Upper lobe of left lung (tissue), 6 donors: Measurements from ENCODE around the gene ABCC2. TPM values are rescaled to one million over a fixed set of nuclear protein-coding genes. Genes with fewer than 3 reads are reported as not detected.

Experiments used
- ATAC-seq, 2 donors: fragments of 200-7000 bp; cut with Tn5 transposase; one replicate each; pipeline ENCODE4 v1.9.1; 2022; ENCODE audit warnings: mild to moderate bottlenecking in 2 of 2, moderate library complexity in 2 of 2; ENCODE audit not compliant: low FRiP score in 2 of 2
- DNase-seq, 2 donors: peaks; one replicate each; pipeline ENCODE4 v3.0.0-alpha.2; 2019 to 2020
- H3K27ac ChIP-seq, 4 donors: fragments of 200-600 bp; sonication (generic); one replicate each; pipeline ENCODE4 v1.5.1; 2016 to 2019
- H3K27me3 ChIP-seq, 4 donors: fragments of 200-600 bp; sonication (generic); one replicate each; pipeline ENCODE4 v1.5.1; 2017 to 2019
- H3K36me3 ChIP-seq, 4 donors: fragments of 200-600 bp; sonication (generic); one replicate each; pipeline ENCODE4 v1.5.1; 2016 to 2019
- H3K4me1 ChIP-seq, 4 donors: fragments of 200-600 bp; sonication (generic); one replicate each; pipeline ENCODE4 v1.5.1; 2018 to 2019
- H3K4me3 ChIP-seq, 4 donors: fragments of 200-600 bp; sonication (generic); one replicate each; pipeline ENCODE4 v1.5.1; 2017 to 2019; ENCODE audit warnings: mild to moderate bottlenecking in 2 of 4, moderate library complexity in 1 of 4
- H3K9me3 ChIP-seq, 4 donors: fragments of 200-600 bp; sonication (generic); one replicate each; pipeline ENCODE4 v1.5.1; 2018 to 2019
- EP300 ChIP-seq, 4 donors: sonication (generic); formaldehyde crosslinking; IDR thresholded peaks; one replicate each; pipeline ENCODE4 v1.5.1; 2017; ENCODE audit warnings: antibody characterized with exemption in 4 of 4, control low read depth in 2 of 4
- POLR2A ChIP-seq, 4 donors: fragments of 450-650 bp; IDR thresholded peaks; one replicate each; pipeline ENCODE4 v1.5.1; 2016 to 2017; ENCODE audit warnings: antibody characterized with exemption in 4 of 4, mild to moderate bottlenecking in 2 of 4
- POLR2AphosphoS5 ChIP-seq, 2 donors: sonication (generic); formaldehyde crosslinking; IDR thresholded peaks; one replicate each; pipeline ENCODE4 v1.5.1; 2017; ENCODE audit warnings: antibody characterized with exemption in 2 of 2
- WGBS, 2 donors: methylation state at CpG; one replicate each; pipeline ENCODE4 v1.1.5; 2017 to 2018; 5-methylcytosine and 5-hydroxymethylcytosine counted together
- total RNA-seq, 6 donors: library from RNA; depleted of rRNA in 4 of 6; stranded (reverse); fragments of >200 nt in 4 of 6; gene quantifications; one replicate each; pipeline versions ENCODE4 v1.1.0 to v1.2.1, GENCODE V29; 2016 to 2021
- TF ChIP-seq, protein P1 (sequence below), 6 experiments: fragments of 450-650 bp in 4 of 6; fragments of 200-600 bp in 2 of 6; sonication (generic) in 2 of 6; IDR thresholded peaks; one replicate each; pipeline ENCODE4 v1.5.1; 2016 to 2019; ENCODE audit warnings: antibody characterized with exemption in 6 of 6
- donor health status: DM: no; HTN: no; CAD: no; lungs with moderate emphysema.
- donor health status: DM: no; HTN: yes; CAD: no; lungs with severe emphysema.

The ABCC2 gene
- total RNA-seq, 6 donors from 2014 or later: 0.46 to 5.2 (median 1.7) TPM

DNA sequence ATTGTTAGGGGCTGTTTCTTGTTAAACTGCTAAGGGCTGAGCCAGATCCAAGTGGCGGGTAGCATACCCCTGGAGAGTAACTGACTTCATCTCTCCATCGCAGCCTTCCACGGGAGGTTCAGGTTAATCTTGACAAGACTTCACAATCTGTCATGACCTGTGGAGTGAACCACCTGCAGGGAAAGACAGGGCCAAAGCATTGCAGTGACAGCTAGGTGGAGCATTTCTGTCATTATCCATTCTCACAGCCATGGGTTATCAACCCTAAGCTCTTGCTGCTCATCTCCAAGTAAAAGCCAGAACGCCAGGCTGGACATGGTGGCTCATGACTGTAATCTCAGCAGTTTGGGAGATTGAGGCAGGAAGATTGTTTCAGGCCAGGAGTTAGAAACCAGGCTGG lies 17.2 kb downstream of the ABCC2 start:
- H3K27ac ChIP-seq: no peak overlapping the region
- no peaks in the 10 kb centered on the region for H3K27me3 ChIP-seq
- no peaks in the 10 kb centered on the region for H3K9me3 ChIP-seq
- no peaks in the 10 kb centered on the region for H3K4me1 ChIP-seq
- WGBS, 2 donors: 92 to 94% methylated on average over 4 of the region's 4 CpGs
- ATAC-seq (no peak), DNase-seq (no peak)
- H3K36me3 ChIP-seq: no peaks in the 10 kb centered on the region
- H3K4me3 ChIP-seq: no peak overlapping the region
- no peak for TF ChIP-seq POLR2AphosphoS5 (IDR thresholded peaks at IDR 0.05)
- TF ChIP-seq EP300 (IDR thresholded peaks at IDR 0.05): no peak
- no peak for TF ChIP-seq POLR2A (IDR thresholded peaks at IDR 0.05)
- TF ChIP-seq, protein P1, sequence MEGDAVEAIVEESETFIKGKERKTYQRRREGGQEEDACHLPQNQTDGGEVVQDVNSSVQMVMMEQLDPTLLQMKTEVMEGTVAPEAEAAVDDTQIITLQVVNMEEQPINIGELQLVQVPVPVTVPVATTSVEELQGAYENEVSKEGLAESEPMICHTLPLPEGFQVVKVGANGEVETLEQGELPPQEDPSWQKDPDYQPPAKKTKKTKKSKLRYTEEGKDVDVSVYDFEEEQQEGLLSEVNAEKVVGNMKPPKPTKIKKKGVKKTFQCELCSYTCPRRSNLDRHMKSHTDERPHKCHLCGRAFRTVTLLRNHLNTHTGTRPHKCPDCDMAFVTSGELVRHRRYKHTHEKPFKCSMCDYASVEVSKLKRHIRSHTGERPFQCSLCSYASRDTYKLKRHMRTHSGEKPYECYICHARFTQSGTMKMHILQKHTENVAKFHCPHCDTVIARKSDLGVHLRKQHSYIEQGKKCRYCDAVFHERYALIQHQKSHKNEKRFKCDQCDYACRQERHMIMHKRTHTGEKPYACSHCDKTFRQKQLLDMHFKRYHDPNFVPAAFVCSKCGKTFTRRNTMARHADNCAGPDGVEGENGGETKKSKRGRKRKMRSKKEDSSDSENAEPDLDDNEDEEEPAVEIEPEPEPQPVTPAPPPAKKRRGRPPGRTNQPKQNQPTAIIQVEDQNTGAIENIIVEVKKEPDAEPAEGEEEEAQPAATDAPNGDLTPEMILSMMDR (IDR thresholded peaks at IDR 0.05): no peak

DNA sequence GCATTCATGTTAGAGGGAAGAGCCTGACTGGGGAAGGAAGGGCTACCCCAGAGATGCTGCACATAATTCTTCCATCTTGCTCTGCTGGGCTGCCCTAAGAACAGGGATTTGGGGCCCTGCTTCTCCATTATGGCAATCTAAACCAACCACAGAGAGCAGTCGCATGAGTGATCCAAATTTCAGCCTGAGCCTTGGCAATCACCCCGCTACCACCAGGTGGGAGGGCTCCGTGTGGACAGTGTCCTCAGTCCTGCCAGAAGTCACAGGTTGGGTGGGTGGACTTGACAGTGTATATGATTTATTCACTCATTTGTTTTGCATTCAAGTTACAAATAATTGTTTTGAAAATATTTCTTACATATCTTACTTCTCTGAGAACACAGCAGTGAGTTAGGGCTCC lies 22.0 kb downstream of the ABCC2 start:
- TF ChIP-seq POLR2AphosphoS5 (IDR thresholded peaks at IDR 0.05): no peak
- TF ChIP-seq POLR2A (IDR thresholded peaks at IDR 0.05): no peak
- TF ChIP-seq EP300 (IDR thresholded peaks at IDR 0.05): no peak
- no peak for DNase-seq

DNA sequence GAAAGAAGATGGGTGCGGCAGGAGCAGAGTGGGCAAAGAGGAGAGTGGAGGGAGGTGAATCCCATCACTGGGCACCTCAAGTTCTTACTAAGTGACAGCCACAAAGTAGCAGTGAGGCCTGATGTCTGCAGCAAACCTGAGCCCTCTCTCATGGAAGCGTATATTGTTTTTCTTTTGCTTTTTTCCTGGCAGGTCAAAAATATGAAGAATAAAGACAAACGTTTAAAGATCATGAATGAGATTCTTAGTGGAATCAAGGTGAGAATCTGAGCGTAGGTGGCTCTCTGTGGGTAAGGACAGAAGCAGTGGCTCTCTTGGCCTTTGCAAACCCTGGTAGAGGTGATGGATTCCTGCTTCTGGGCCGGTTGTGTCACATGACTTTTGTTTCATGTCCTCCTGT lies 22.8 kb downstream of the ABCC2 start:
- H3K27ac ChIP-seq: no peak overlapping the region
- TF ChIP-seq POLR2AphosphoS5 (IDR thresholded peaks at IDR 0.05) (no peak), EP300 (IDR thresholded peaks at IDR 0.05) (no peak), POLR2A (IDR thresholded peaks at IDR 0.05) (no peak)
- TF ChIP-seq, protein P1 (IDR thresholded peaks at IDR 0.05): no peak
- no peaks in the 10 kb centered on the region for H3K27me3 ChIP-seq
- H3K36me3 ChIP-seq: no peaks in the 10 kb centered on the region
- DNase-seq (no peak), ATAC-seq (no peak)
- H3K4me3 ChIP-seq: no peak overlapping the region
- WGBS, 2 donors: 92 to 93% methylated on average over 5 of the region's 5 CpGs
- peaks cover 0 to 6% (median 1%) of the 10 kb centered on the region in 4 donors for H3K4me1 ChIP-seq
- no peaks in the 10 kb centered on the region for H3K9me3 ChIP-seq

More for the DNA sequence above, 22.0 kb downstream of the ABCC2 start:
- no peaks in the 10 kb centered on the region for H3K27me3 ChIP-seq
- peaks cover 0 to 3% (median under 1%) of the 10 kb centered on the region in 4 donors for H3K4me1 ChIP-seq
- no peaks in the 10 kb centered on the region for H3K9me3 ChIP-seq
- 90 to 93% methylated on average over 3 of the region's 3 CpGs for WGBS, 2 donors
- H3K36me3 ChIP-seq: no peaks in the 10 kb centered on the region
- ATAC-seq: no peak
- H3K27ac ChIP-seq: no peak overlapping the region
- no peak overlapping the region for H3K4me3 ChIP-seq

DNA sequence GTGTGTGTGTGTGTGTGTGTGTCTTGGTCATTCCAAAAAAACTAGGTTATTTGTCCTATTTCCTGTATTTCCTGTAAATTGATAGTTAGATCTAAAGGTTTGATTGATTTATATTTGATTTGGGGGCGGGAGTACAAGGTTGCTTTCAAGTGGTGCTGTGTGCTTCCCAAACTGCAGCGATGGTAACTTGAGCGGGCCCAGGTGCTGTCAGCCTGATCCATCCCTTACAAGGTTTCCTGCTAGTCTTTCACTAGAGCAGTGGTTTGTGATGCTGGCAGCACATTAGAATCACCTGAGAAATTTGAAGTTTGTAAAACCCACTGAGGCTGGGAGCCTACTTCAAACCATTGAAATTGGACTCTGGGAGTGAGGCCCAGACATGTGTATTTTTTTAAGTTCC lies 23.7 kb downstream of the ABCC2 start:
- DNase-seq (no peak), ATAC-seq (no peak)
- Histone ChIP-seq H3K4me1 (peaks cover 0 to 6% (median 3%) of the 10 kb centered on the region in 4 donors), H3K4me3 (no peak overlapping the region), H3K9me3 (no peaks in the 10 kb centered on the region), H3K36me3 (no peaks in the 10 kb centered on the region), H3K27ac (no peak overlapping the region), H3K27me3 (no peaks in the 10 kb centered on the region)
- WGBS, 2 donors: 62 to 65% methylated on average over 3 of the region's 3 CpGs
- TF ChIP-seq EP300 (IDR thresholded peaks at IDR 0.05) (no peak), POLR2A (IDR thresholded peaks at IDR 0.05) (no peak), POLR2AphosphoS5 (IDR thresholded peaks at IDR 0.05) (no peak)
- TF ChIP-seq, protein P1 (IDR thresholded peaks at IDR 0.05): no peak

DNA sequence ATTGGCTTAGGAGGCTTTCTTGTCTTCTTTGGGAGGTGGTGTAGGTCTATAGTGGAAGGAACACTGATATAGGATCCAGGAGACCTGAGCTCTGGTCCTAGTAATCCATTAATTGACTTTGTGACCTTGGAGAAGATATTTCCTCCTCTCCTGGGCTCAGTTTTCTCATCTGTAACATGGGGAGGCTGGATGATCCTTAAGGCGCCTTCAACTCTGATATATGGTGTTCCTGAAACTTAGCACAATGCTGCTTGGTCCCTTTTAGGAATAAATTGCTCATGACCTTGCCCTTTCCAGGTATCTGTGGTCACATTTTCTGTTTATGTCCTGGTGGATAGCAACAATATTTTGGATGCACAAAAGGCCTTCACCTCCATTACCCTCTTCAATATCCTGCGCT lies 25.3 kb downstream of the ABCC2 start:
- 96 to 98% methylated on average over 2 of the region's 2 CpGs for WGBS, 2 donors
- Histone ChIP-seq H3K9me3 (no peaks in the 10 kb centered on the region), H3K4me1 (peaks cover 0 to 6% (median 3%) of the 10 kb centered on the region in 4 donors), H3K27me3 (no peaks in the 10 kb centered on the region), H3K4me3 (no peak overlapping the region), H3K27ac (no peak overlapping the region), H3K36me3 (no peaks in the 10 kb centered on the region)
- TF ChIP-seq, protein P1 (IDR thresholded peaks at IDR 0.05): no peak
- no peak for TF ChIP-seq POLR2A (IDR thresholded peaks at IDR 0.05)
- no peak for TF ChIP-seq POLR2AphosphoS5 (IDR thresholded peaks at IDR 0.05)
- no peak for TF ChIP-seq EP300 (IDR thresholded peaks at IDR 0.05)
- no peak for DNase-seq
- ATAC-seq: no peak
